Epithelial cell of proximal tubule (primary cell): ENCODE measurements around the gene GSTO2. TPM values are rescaled to one million over a fixed set of nuclear protein-coding genes. Genes with fewer than 3 reads are reported as not detected.

Experiments
- DNase-seq: peaks from one replicate; pipeline ENCODE4 v3.0.0-alpha.2; 2011; ENCODE audit warnings: low read depth
- H3K4me3 ChIP-seq: 2 replicates; pipeline ENCODE4 v1.5.1; 2011; ENCODE audit warnings: low read depth, mild to moderate bottlenecking, low read length
- CTCF ChIP-seq: conservative IDR thresholded peaks from 2 replicates; pipeline ENCODE4 v1.5.1; 2012; ENCODE audit warnings: low read depth, mild to moderate bottlenecking, low read length
- total RNA-seq: library from RNA; depleted of rRNA; stranded (reverse); fragments of >200 nt; gene quantifications from 2 replicates; pipeline ENCODE4 v1.2.3, GENCODE V29; 2015

Gene GSTO2
- total RNA-seq, 1 donor from 2014 or later = 9.5 TPM

- no peak overlapping the region for H3K4me3 ChIP-seq
- no peak for DNase-seq
- peak; percentile 8 for TF ChIP-seq CTCF
Observed at GRCh38 chr10:104301907-104302690, 33.1 kb downstream of the GSTO2 start.

DNA sequence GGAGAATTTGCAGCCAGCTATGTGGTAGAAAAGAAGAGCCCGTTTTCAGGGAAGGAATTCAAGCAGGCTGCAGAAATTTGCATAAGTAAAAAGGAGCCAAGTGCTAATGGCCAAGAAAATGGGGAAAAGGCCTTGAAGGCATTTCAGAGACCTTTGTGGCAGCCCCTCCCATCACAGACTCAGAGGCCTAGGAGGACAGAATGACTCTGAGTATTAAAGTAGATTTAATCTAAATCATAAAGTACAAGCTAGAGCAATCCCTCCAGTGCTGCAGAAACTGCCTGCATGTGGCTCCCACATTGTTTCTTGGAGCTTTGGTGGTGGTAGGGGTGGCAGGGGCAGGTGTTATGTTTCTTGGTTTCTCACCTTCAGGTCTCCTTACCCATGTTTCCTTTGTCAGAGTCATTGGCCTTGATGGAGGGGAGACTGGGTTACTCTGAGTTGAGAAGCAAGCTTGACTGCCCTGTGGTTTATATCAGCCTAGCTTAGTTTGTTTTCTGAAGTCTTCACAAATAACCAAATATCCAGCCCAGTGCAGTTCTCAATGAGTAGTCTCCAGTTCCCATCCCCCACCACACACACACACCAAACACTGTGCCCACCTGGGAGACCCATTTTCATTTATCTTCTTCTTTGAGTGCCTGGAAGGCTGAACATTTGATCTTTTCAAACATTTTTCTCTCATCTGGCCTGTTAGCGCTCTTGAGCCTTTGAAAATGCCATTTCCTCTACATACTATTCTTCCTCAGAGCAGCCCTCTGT is 34.8 kb downstream of the GSTO2 start:
- no peak for DNase-seq
- no peak overlapping the region for H3K4me3 ChIP-seq
- TF ChIP-seq CTCF = no peak

GRCh38 chr10:104304356-104304745 is 35.4 kb downstream of the GSTO2 start:
- no peak for TF ChIP-seq CTCF
- no peak for DNase-seq
- no peak overlapping the region for H3K4me3 ChIP-seq

DNA sequence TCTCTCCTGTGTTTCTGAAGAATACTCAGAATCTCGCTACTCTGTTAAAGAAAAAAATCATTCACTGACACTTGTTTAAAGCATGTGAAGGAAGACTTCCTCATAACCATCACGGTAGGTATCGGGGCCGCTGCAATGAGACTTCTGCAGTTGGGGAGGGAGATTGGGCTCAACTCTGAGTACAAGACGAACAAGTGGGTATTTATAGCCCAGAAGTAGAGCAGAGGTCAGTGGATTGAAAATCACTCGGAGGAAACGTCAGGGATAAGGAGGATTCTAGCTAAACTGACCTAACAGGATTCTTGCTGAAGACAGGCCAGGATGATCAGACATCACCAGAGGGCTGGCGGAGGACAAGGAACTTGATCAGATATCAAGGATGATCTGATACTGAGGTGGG is 35.9 kb downstream of the GSTO2 start:
- no peak for DNase-seq
- no peak for TF ChIP-seq CTCF
- H3K4me3 ChIP-seq = no peak overlapping the region

DNA sequence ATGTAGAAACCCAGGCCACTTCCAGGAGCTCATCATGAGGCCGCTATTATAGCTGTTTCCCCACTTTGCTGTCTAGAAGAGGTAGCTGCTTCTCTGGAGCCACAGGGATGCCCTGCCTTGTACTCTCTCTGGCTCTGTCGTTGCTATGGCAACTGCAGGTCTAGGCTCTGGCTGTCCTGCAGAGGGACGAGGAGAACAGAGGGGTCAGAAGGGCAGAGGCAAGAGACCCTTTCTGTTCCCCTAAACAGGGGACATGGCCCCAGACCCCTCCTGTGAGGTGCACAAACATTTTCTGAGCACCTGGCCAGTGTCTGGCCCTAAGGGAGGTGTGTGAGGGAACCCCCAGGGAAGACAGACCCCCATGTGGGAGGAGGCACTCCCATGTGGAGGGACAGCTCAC is 37.9 kb downstream of the GSTO2 start:
- DNase-seq = no peak
- no peak overlapping the region for H3K4me3 ChIP-seq
- no peak for TF ChIP-seq CTCF

- no peak for DNase-seq
- H3K4me3 ChIP-seq = no peak overlapping the region
- no peak for TF ChIP-seq CTCF
Observed at GRCh38 chr10:104307576-104308438, 38.8 kb downstream of the GSTO2 start.
